Measurements from ENCODE around the gene TBCD.

The TBCD gene

DNA sequence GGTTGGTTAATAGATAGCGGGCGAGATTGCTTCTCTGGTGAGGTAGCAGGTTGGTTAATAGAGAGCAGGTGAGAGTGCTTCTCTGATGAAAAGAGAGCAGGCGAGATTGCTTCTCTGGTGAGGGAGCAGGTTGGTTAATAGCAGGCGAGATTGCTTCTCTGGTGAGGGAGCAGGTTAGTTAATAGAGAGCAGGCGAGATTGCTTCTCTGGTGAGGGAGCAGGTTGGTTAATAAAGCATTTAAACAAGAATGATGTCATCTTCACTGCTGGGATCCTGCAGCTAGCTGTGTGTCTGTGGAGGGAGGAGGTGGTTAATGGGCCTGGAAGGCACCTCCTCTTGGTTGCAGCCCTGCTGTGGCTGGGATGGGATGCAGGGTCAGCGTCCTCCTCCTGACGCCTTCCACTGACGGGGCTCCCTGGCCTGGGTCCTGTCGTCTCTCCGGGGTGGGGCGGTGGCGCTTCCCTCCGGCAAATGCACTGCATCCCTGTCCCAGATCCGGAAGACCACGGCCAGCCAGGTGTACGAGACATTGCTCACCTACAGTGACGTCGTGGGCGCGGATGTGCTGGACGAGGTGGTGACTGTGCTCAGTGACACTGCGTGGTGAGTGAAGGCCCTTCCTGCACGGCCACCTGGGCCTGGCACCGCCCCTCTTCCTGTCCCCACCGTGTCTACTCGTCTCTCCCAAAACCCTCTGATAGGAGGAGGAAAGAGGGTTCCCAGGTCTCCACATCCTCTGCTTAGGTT lies 187.2 kb downstream of the TBCD start:
- Histone ChIP-seq H3K4me1 (ENCODE audit: insufficient read depth, poor library complexity, severe bottlenecking) (no peaks in the 10 kb centered on the region), H3K9me3 (ENCODE audit: severe bottlenecking) (no peaks in the 10 kb centered on the region), H3K27me3 (ENCODE audit: insufficient read depth, poor library complexity, severe bottlenecking) (no peaks in the 10 kb centered on the region), H3K36me3 (ENCODE audit: low read depth) (peaks cover 50% of the 10 kb centered on the region), H3K27ac (ENCODE audit: poor library complexity, severe bottlenecking) (no peak overlapping the region), H3K4me3 (ENCODE audit: severe bottlenecking) (no peak overlapping the region)
- ATAC-seq (ENCODE audit: low read depth) (no peak), DNase-seq (ENCODE audit: low spot score) (peak; percentile 58)
- TF ChIP-seq, protein P1, sequence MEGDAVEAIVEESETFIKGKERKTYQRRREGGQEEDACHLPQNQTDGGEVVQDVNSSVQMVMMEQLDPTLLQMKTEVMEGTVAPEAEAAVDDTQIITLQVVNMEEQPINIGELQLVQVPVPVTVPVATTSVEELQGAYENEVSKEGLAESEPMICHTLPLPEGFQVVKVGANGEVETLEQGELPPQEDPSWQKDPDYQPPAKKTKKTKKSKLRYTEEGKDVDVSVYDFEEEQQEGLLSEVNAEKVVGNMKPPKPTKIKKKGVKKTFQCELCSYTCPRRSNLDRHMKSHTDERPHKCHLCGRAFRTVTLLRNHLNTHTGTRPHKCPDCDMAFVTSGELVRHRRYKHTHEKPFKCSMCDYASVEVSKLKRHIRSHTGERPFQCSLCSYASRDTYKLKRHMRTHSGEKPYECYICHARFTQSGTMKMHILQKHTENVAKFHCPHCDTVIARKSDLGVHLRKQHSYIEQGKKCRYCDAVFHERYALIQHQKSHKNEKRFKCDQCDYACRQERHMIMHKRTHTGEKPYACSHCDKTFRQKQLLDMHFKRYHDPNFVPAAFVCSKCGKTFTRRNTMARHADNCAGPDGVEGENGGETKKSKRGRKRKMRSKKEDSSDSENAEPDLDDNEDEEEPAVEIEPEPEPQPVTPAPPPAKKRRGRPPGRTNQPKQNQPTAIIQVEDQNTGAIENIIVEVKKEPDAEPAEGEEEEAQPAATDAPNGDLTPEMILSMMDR (IDR thresholded peaks at IDR 0.05; ENCODE audit: poor library complexity, severe bottlenecking) = no peak

DNA sequence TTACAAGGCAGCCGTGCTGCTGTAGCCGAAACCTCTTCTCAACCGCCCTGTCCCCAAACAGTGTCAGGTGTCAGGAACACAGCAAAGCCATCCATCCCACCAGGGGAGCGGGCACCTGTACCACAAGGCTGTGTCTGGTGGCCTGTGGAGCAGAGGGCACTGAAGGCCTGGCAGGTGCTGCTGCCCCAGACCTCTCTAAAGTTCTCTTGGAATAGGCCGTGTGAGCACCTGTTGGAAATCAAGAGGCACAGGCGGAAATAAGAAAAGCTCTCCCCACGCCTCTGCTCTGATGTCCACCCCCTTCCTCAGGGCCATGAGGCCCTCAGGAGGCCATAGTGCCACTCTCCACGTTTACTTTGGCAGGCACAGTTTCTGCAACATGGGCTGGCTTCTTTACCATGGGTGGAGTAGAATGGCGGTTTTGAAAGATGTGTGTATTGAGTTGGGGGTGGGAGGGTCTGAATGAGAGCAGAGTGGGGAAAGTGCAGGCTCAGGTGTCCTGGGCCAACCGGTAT lies 187.8 kb downstream of the TBCD start:
- Histone ChIP-seq H3K4me3 (ENCODE audit: severe bottlenecking) (no peak overlapping the region), H3K27me3 (ENCODE audit: insufficient read depth, poor library complexity, severe bottlenecking) (no peaks in the 10 kb centered on the region), H3K4me1 (ENCODE audit: insufficient read depth, poor library complexity, severe bottlenecking) (no peaks in the 10 kb centered on the region), H3K36me3 (ENCODE audit: low read depth) (peaks cover 44% of the 10 kb centered on the region), H3K27ac (ENCODE audit: poor library complexity, severe bottlenecking) (no peak overlapping the region), H3K9me3 (ENCODE audit: severe bottlenecking) (no peaks in the 10 kb centered on the region)
- ATAC-seq (ENCODE audit: low read depth) = no peak
- TF ChIP-seq, protein P1 (IDR thresholded peaks at IDR 0.05; ENCODE audit: poor library complexity, severe bottlenecking) = no peak
- DNase-seq (ENCODE audit: low spot score) = no peak

DNA sequence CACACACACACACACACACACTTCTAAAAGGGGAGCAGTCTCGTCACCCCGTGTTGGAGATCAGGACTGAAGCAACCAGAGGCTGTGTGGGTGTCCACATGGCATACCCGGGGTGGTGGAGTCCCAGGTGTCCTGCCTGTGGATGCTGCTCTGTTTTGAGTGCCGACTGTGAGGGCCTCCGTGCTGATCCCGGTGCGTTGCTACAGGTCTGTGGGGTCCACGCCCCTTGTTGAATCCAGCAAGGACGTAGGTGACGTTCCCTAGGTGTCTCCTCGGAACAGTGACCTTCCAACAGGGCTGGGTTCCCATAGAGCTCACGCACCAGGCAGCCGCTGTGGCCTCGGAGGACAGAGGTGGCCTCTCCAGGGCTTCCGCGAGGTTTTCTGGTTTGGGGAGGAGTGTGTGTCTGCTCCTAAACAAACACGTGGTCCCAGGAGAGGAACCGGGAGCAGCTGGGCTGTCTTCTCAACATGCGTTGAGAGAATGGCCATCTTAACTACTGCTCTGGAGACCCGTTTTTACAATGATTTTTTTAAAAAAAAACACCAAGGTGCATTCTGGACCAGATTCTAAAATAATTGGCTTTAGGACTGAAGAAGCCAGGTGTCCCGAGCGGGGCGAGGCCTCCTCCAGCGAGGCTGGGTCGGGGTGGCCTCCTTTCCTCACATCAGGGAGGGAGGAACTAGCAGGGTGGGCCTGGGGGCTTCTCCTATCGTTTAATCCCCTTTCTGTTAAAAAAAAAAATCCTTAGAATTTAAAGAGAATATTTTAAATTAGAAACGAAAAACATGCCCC lies 188.6 kb downstream of the TBCD start:
- Histone ChIP-seq H3K36me3 (ENCODE audit: low read depth) (peaks cover 45% of the 10 kb centered on the region), H3K4me3 (ENCODE audit: severe bottlenecking) (no peak overlapping the region), H3K4me1 (ENCODE audit: insufficient read depth, poor library complexity, severe bottlenecking) (no peaks in the 10 kb centered on the region), H3K27ac (ENCODE audit: poor library complexity, severe bottlenecking) (no peak overlapping the region), H3K27me3 (ENCODE audit: insufficient read depth, poor library complexity, severe bottlenecking) (no peaks in the 10 kb centered on the region), H3K9me3 (ENCODE audit: severe bottlenecking) (peaks cover 6% of the 10 kb centered on the region)
- no peak for DNase-seq (ENCODE audit: low spot score)
- ATAC-seq (ENCODE audit: low read depth) = no peak
- TF ChIP-seq, protein P1 (IDR thresholded peaks at IDR 0.05; ENCODE audit: poor library complexity, severe bottlenecking) = no peak

DNA sequence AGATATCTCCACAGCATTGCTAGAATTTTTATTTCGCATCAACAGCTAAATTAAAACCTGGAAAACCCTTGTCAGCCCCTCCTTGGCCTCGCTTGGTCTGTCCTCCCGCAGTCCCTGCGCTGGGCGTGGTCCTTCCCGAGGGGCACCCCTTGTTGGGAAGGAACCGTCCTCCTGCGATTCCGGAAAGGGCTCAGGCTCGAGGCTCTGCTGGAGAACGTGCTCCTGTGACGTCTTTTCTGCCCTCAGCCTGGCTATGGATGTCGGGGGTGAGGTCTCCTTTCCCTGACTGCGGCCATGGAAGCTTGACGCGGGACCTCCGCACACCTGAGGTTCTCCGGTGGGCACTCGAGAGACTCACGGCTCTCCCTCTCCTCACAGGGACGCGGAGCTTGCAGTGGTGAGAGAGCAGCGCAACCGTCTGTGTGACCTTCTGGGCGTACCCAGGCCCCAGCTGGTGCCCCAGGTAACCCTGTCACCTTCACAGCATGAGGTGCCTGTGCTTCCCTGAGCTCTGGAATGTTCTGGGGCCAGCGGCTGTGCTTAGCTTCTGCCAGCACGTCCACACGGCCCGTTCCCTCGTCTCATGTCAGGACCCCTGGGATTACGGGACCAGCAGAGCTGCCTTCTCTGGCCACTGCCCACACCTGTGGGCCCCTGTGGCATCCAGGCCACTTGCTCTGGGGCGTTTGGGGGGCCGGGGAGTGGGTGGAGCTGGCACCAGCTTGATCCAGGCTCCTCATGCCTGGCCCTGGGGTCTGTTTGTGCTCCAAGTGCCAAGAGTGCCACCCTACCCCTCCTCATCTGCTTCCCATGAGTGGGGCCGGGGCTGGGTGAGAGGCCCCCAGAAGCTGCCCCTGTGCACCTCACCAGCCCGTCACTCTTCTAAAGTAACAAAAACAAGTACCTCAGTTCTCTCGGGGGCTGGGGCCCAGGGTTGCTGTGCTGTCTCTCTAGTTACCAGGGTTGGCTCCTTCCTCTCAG lies 189.4 kb downstream of the TBCD start:
- H3K27ac ChIP-seq (ENCODE audit: poor library complexity, severe bottlenecking) = no peak overlapping the region
- peaks cover 11% of the 10 kb centered on the region for H3K9me3 ChIP-seq (ENCODE audit: severe bottlenecking)
- no peaks in the 10 kb centered on the region for H3K27me3 ChIP-seq (ENCODE audit: insufficient read depth, poor library complexity, severe bottlenecking)
- DNase-seq (ENCODE audit: low spot score) (peak; percentile 55), ATAC-seq (ENCODE audit: low read depth) (no peak)
- H3K4me1 ChIP-seq (ENCODE audit: insufficient read depth, poor library complexity, severe bottlenecking) = no peaks in the 10 kb centered on the region
- TF ChIP-seq, protein P1 (IDR thresholded peaks at IDR 0.05; ENCODE audit: poor library complexity, severe bottlenecking) = no peak
- H3K4me3 ChIP-seq (ENCODE audit: severe bottlenecking) = no peak overlapping the region
- peaks cover 41% of the 10 kb centered on the region for H3K36me3 ChIP-seq (ENCODE audit: low read depth)

Measured in RWPE2 (cell line).